ENCODE data around the gene HAND1. TPM values are rescaled to one million over a fixed set of nuclear protein-coding genes. Genes with fewer than 3 reads are reported as not detected.

Gene HAND1
- total and polyA plus RNA-seq, 11 donors: 22.4 to 44.8 (median 33.9) TPM

- Histone ChIP-seq H3K9me3 (no peaks in the 10 kb centered on the region), H3K27ac (no peak overlapping the region), H3K27me3 (peaks cover 0 to 12% (median 5%) of the 10 kb centered on the region in 9 donors), H3K4me3 (no peak overlapping the region), H3K36me3 (peaks cover 0 to 10% (median 0%) of the 10 kb centered on the region in 9 donors), H3K4me1 (peaks cover 0 to 14% (median 3%) of the 10 kb centered on the region in 12 donors)
- ATAC-seq (no peak), DNase-seq (no peak)
- no peak for TF ChIP-seq POLR2A (IDR thresholded peaks at IDR 0.05)
- TF ChIP-seq, protein P1, sequence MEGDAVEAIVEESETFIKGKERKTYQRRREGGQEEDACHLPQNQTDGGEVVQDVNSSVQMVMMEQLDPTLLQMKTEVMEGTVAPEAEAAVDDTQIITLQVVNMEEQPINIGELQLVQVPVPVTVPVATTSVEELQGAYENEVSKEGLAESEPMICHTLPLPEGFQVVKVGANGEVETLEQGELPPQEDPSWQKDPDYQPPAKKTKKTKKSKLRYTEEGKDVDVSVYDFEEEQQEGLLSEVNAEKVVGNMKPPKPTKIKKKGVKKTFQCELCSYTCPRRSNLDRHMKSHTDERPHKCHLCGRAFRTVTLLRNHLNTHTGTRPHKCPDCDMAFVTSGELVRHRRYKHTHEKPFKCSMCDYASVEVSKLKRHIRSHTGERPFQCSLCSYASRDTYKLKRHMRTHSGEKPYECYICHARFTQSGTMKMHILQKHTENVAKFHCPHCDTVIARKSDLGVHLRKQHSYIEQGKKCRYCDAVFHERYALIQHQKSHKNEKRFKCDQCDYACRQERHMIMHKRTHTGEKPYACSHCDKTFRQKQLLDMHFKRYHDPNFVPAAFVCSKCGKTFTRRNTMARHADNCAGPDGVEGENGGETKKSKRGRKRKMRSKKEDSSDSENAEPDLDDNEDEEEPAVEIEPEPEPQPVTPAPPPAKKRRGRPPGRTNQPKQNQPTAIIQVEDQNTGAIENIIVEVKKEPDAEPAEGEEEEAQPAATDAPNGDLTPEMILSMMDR (IDR thresholded peaks at IDR 0.05): no peak
- WGBS, 4 donors: 64 to 86% (median 81%) methylated on average over 1 of the region's 1 CpG
- intact Hi-C loops (cut with DNase I): loop anchor here in 1 of 10 donors (2.0 kb wide), 1 partner anchor 144 kb away; no protein-coding TSS in a partner anchor
Measured at GRCh38 chr5:154464438-154464837, 13.6 kb downstream of the HAND1 start.

DNA sequence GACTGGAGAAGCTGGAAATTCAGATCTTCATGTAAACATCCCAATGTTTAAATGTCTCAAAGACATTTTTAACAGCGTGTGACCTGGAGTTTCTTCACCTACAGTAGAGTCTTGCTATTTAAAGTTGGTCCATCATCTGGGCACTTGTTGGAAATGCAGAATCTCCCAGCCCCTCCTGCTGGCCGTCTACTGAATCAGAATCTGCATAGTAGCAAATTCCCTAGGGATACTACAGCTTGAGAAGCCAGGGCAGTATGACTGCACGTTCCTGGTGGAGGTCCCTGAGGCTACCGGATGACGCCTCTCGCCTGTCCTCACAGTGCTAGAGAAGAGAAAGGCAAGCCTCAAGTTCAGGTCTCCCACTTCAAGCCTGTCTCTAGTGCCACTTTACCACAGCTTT is 16.5 kb downstream of the HAND1 start:
- Histone ChIP-seq H3K27ac (no peak overlapping the region), H3K4me3 (no peak overlapping the region), H3K27me3 (no peaks in the 10 kb centered on the region), H3K36me3 (peaks cover 0 to 35% (median 23%) of the 10 kb centered on the region in 9 donors), H3K4me1 (peaks cover 0 to 27% (median 11%) of the 10 kb centered on the region in 12 donors), H3K9me3 (no peaks in the 10 kb centered on the region)
- TF ChIP-seq POLR2A (IDR thresholded peaks at IDR 0.05): no peak
- ATAC-seq (peak in 2 of 4 donors; percentile 27 to 35), DNase-seq (no peak)
- intact Hi-C loops (cut with DNase I): no loop called here
- WGBS, 4 donors: 58 to 75% (median 63%) methylated on average over 6 of the region's 6 CpGs

GRCh38 chr5:154460172-154460571 is 17.9 kb downstream of the HAND1 start:
- Histone ChIP-seq H3K27me3 (no peaks in the 10 kb centered on the region), H3K4me3 (no peak overlapping the region), H3K9me3 (no peaks in the 10 kb centered on the region), H3K36me3 (peaks cover 0 to 49% (median 36%) of the 10 kb centered on the region in 9 donors), H3K4me1 (peaks cover 0 to 27% (median 11%) of the 10 kb centered on the region in 12 donors), H3K27ac (no peak overlapping the region)
- 85 to 99% (median 95%) methylated on average over 4 of the region's 4 CpGs for WGBS, 4 donors
- TF ChIP-seq, protein P1 (IDR thresholded peaks at IDR 0.05): no peak
- TF ChIP-seq POLR2A (IDR thresholded peaks at IDR 0.05): no peak
- intact Hi-C loops (cut with DNase I): no loop called here
- ATAC-seq (no peak), DNase-seq (no peak)

DNA sequence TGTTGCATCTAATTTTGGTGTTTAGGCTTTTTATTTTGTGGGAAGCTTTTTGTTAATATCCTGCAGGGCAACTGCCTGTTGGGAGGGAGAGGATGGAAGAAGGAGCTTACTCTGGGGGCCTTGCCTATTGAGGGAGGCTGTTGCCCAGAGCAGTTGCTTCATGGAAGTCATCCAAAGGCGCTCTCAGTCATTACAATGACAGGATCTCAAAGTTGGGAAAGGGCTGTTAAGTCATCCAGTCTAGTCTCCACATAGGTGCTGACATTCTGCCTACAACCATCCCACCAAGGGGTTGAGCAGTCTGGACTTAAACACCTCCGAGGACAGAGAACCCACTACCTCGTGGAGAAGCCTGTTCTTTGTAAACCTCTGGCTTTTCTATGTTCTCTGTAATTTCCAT is 19.0 kb downstream of the HAND1 start:
- Histone ChIP-seq H3K4me1 (peaks cover 0 to 27% (median 11%) of the 10 kb centered on the region in 12 donors), H3K4me3 (no peak overlapping the region), H3K9me3 (no peaks in the 10 kb centered on the region), H3K36me3 (peaks cover 0 to 61% (median 48%) of the 10 kb centered on the region in 9 donors), H3K27me3 (no peaks in the 10 kb centered on the region), H3K27ac (peak overlapping the region in 1 of 12 donors; percentile 12)
- no peak for DNase-seq
- intact Hi-C loops (cut with DNase I): no loop called here
- peak; percentile 13 to 49 (median 44) for ATAC-seq
- WGBS, 4 donors: 40 to 58% (median 52%) methylated on average over 3 of the region's 3 CpGs
- no peak for TF ChIP-seq POLR2A (IDR thresholded peaks at IDR 0.05)
- TF ChIP-seq, protein P1 (IDR thresholded peaks at IDR 0.05): no peak

- no peaks in the 10 kb centered on the region for H3K9me3 ChIP-seq
Measured at GRCh38 chr5:154456540-154456939, 21.5 kb downstream of the HAND1 start.

More at GRCh38 chr5:154456540-154456939, 21.5 kb downstream of the HAND1 start:
- intact Hi-C loops (cut with DNase I): no loop called here
- H3K4me3 ChIP-seq: no peak overlapping the region
- no peak for DNase-seq
- no peak for ATAC-seq
- no peak overlapping the region for H3K27ac ChIP-seq
- no peaks in the 10 kb centered on the region for H3K27me3 ChIP-seq
- peaks cover 0 to 85% (median 73%) of the 10 kb centered on the region in 9 donors for H3K36me3 ChIP-seq
- peaks cover 0 to 24% (median 11%) of the 10 kb centered on the region in 12 donors for H3K4me1 ChIP-seq
- TF ChIP-seq POLR2A (IDR thresholded peaks at IDR 0.05): no peak
- TF ChIP-seq, protein P1 (IDR thresholded peaks at IDR 0.05): no peak
- WGBS, 4 donors: 75 to 88% (median 80%) methylated on average over 3 of the region's 3 CpGs
